Measurements from ENCODE around the gene PRKAA1. TPM values are rescaled to one million over a fixed set of nuclear protein-coding genes. Genes with fewer than 3 reads are reported as not detected.
A peak's percentile ranks its signal among the peaks of the same experiment; 100 is the strongest.
"Not testable (repeated sequence)": the region's sequence is repeated elsewhere in the genome, so short reads cannot be mapped to it uniquely, and the experiment has no call there.

PRKAA1 gene
- total RNA-seq, 1 donor from 2014 or later, result 38.9 TPM

- DNase-seq (ENCODE audit: low spot score), result no peak
Measured at GRCh38 chr5:40736103-40736875, 61.9 kb downstream of the PRKAA1 start.

GRCh38 chr5:40735609-40736008, 62.6 kb downstream of the PRKAA1 start:
- ATAC-seq (no peak), DNase-seq (ENCODE audit: low spot score) (no peak)

More at GRCh38 chr5:40736103-40736875, 61.9 kb downstream of the PRKAA1 start:
- peak; percentile 72 for ATAC-seq

- DNase-seq (ENCODE audit: low spot score), result no peak
- no peak for ATAC-seq
Measured at GRCh38 chr5:40734986-40735385, 63.2 kb downstream of the PRKAA1 start.

- peak; percentile 93 for ATAC-seq
- DNase-seq (ENCODE audit: low spot score), result no peak
Measured at GRCh38 chr5:40733879-40734563, 64.2 kb downstream of the PRKAA1 start.

- ATAC-seq (no peak), DNase-seq (ENCODE audit: low spot score) (no peak)
Measured at GRCh38 chr5:40733434-40733833, 64.7 kb downstream of the PRKAA1 start.

- not testable (repeated sequence) for DNase-seq (ENCODE audit: low spot score)
Measured at GRCh38 chr5:40722497-40722911, 75.7 kb downstream of the PRKAA1 start.

GRCh38 chr5:40720069-40720468, 78.1 kb downstream of the PRKAA1 start:
- ATAC-seq (peak; percentile 55), DNase-seq (ENCODE audit: low spot score) (no peak)

More at GRCh38 chr5:40722497-40722911, 75.7 kb downstream of the PRKAA1 start:
- not testable (repeated sequence) for ATAC-seq

GRCh38 chr5:40717281-40717680, 80.9 kb downstream of the PRKAA1 start:
- ATAC-seq (peak; percentile 96), DNase-seq (ENCODE audit: low spot score) (no peak)

- ATAC-seq, result no peak
- DNase-seq (ENCODE audit: low spot score), result no peak
Measured at GRCh38 chr5:40716590-40716989, 81.6 kb downstream of the PRKAA1 start.

GRCh38 chr5:40716000-40716399, 82.2 kb downstream of the PRKAA1 start:
- DNase-seq (ENCODE audit: low spot score) (no peak), ATAC-seq (no peak)

GRCh38 chr5:40714001-40714400, 84.2 kb downstream of the PRKAA1 start:
- ATAC-seq (no peak), DNase-seq (ENCODE audit: low spot score) (no peak)

- DNase-seq (ENCODE audit: low spot score); ATAC-seq: not testable (repeated sequence)
Measured at GRCh38 chr5:40710575-40710974, 87.6 kb downstream of the PRKAA1 start.

Other genes with a start within 250 kb of the PRKAA1 start
- 0.96 TPM for gene PTGER4, start 118.5 kb downstream of the PRKAA1 start, total RNA-seq
- gene TTC33, start 42.4 kb downstream of the PRKAA1 start, total RNA-seq, result 7.0 TPM
- 375 TPM for gene RPL37, start 36.8 kb upstream of the PRKAA1 start, total RNA-seq
- gene CARD6, start 43.0 kb upstream of the PRKAA1 start, total RNA-seq, result 2.4 TPM
- 96.0 TPM for gene C7, start 111.1 kb upstream of the PRKAA1 start, total RNA-seq